Common myeloid progenitor, CD34-positive (primary cell): ENCODE results near the gene HDAC8.

Source experiments
- CTCF ChIA-PET: fragments of 350-600 bp; sonication (Branson Sonifier 250); formaldehyde crosslinking; loops from one replicate; lab custom pipeline; 2021; ENCODE audit warnings: antibody characterized with exemption; lab: Charles Lee
- POLR2A ChIA-PET: fragments of 350-600 bp; sonication (Branson Sonifier 250); formaldehyde crosslinking; loops from one replicate; lab custom pipeline; 2021; ENCODE audit warnings: antibody characterized with exemption; lab: Charles Lee
- DNase-seq, 3 donors: peaks; one replicate each; pipeline versions ENCODE4 v3.0.0 to v3.0.0-alpha.2; 2013
- H3K27ac ChIP-seq, 2 experiments: 1 replicate in 1 of 2; 2 replicates in 1 of 2; pipeline ENCODE4 v1.7.0; 2013; ENCODE audit warnings: inconsistent platforms in 2 of 2, low read length in 2 of 2, mild to moderate bottlenecking in 2 of 2, low read depth in 1 of 2, moderate library complexity in 1 of 2; ENCODE audit not compliant: severe bottlenecking in 2 of 2, insufficient read depth in 1 of 2, poor library complexity in 1 of 2
- H3K27me3 ChIP-seq, 5 experiments: replicated peaks in 2 of 5; 1 replicate in 3 of 5; 2 replicates in 2 of 5; pipeline versions ENCODE4 v1.6.1 to v1.7.0; 2013; ENCODE audit warnings: low read length in 4 of 5, mild to moderate bottlenecking in 2 of 5, moderate library complexity in 2 of 5, inconsistent platforms in 1 of 5; ENCODE audit not compliant: insufficient read depth in 5 of 5, control insufficient read depth in 4 of 5
- H3K36me3 ChIP-seq, 4 experiments: 1 replicate in 2 of 4; 2 replicates in 2 of 4; pipeline versions ENCODE4 v1.6.1 to v1.7.0; 2013; ENCODE audit warnings: low read length in 3 of 4, control low read depth in 1 of 4, mild to moderate bottlenecking in 1 of 4; ENCODE audit not compliant: control insufficient read depth in 4 of 4, insufficient read depth in 4 of 4
- H3K4me1 ChIP-seq, 4 experiments: 1 replicate in 3 of 4; 2 replicates in 1 of 4; pipeline versions ENCODE4 v1.6.1 to v1.7.1; 2013; ENCODE audit warnings: low read length in 3 of 4, mild to moderate bottlenecking in 3 of 4, control low read depth in 1 of 4, inconsistent platforms in 1 of 4, moderate library complexity in 1 of 4; ENCODE audit not compliant: control insufficient read depth in 4 of 4, insufficient read depth in 4 of 4; ENCODE audit errors: control extremely low read depth in 1 of 4
- H3K4me3 ChIP-seq, 7 experiments: 1 replicate in 4 of 7; 2 replicates in 3 of 7; pipeline versions ENCODE4 v1.5.1 to v1.7.0; 2013; ENCODE audit warnings: mild to moderate bottlenecking in 7 of 7, low read length in 6 of 7, moderate library complexity in 6 of 7, inconsistent platforms in 2 of 7, low read depth in 2 of 7, control low read depth in 1 of 7; ENCODE audit not compliant: insufficient read depth in 4 of 7, control insufficient read depth in 1 of 7; ENCODE audit errors: extremely low read depth in 1 of 7
- H3K9me3 ChIP-seq, 5 experiments: 1 replicate in 4 of 5; 2 replicates in 1 of 5; pipeline versions ENCODE4 v1.6.1 to v1.7.1; 2013; ENCODE audit warnings: low read length in 4 of 5, mild to moderate bottlenecking in 2 of 5, inconsistent platforms in 1 of 5, low read depth in 1 of 5, moderate library complexity in 1 of 5; ENCODE audit not compliant: control insufficient read depth in 4 of 5, insufficient read depth in 2 of 5; ENCODE audit errors: control extremely low read depth in 1 of 5
- WGBS: methylation state at CpG from one replicate; pipeline ENCODE4 v1.1.5; 2013; ENCODE audit not compliant: insufficient coverage; 5-methylcytosine and 5-hydroxymethylcytosine counted together

The HDAC8 gene

DNA sequence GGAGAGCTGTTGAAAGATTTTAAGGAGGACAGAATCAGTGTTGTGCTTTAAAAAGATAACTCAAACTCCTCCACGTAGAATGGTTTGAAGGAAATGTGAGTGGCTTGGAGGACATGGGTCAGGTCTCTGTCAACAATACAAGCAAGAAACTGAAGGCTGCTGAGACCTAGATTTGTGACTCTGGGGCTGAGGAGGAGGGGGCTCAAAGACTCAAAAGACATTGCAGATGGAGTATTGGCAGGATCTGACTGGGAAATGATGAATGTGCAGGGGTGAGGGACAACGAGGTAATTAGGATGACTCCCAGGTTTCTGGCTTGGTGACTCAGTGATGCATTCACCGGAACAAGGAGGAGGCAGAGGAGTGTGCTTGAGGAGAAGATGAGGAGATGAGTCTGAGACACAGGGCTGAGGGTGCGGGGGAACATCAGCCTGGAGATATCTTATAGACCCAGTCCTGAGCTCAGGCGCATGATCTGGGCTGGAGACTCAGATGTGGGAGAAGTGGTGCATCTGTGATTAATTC is 292.3 kb downstream of the HDAC8 start:
- Histone ChIP-seq H3K4me3 (no peak overlapping the region), H3K36me3 (peaks cover 0 to 10% (median 0%) of the 10 kb centered on the region in 4 experiments), H3K9me3 (no peaks in the 10 kb centered on the region), H3K27me3 (peaks cover 0 to 21% (median 0%) of the 10 kb centered on the region in 5 experiments), H3K4me1 (peaks cover 2 to 13% (median 9%) of the 10 kb centered on the region in 4 experiments), H3K27ac (no peak overlapping the region)
- DNase-seq, result no peak
- CTCF ChIA-PET, result interaction anchor here (1.1 kb wide), 1 partner anchor 14 kb away, joined by 3 read pairs; no protein-coding TSS in a partner anchor
- POLR2A ChIA-PET, result no interaction called here
- WGBS, result 87% methylated on average over 5 of the region's 5 CpGs
